Measurements from ENCODE around the gene PRKG1. TPM values are rescaled to one million over a fixed set of nuclear protein-coding genes. Genes with fewer than 3 reads are reported as not detected.
A peak's percentile ranks its signal among the peaks of the same experiment; 100 is the strongest.

The PRKG1 gene
- total and polyA plus RNA-seq, 4 donors = 6.8 to 38.1 (median 15.4) TPM

DNA sequence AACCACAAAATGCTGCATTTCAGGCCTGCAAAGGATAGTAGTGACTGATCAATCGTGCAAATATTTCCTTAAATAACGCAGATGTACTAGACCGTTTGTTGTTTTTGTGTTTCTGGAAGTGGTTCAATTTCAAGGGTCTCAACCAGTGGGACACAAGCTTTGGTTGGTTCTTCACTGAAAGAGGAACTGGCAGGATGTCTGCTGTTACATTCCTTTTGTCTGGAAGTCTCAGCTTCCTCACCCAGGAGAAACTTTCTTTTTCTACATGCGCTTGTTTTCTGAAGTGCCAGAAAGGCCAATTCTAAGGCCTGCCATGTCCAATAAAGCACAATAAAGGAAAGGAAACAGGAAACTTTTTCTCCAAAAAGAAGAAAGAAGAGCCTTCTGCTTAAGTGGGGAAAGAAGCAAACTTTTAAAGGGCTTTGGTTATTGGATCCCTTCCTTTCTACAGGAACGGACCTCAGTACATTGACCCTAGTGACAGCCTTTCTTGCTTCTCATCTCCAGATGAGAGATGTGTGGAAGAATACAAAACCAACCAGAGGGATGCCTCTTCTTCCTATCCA is 1243.9 kb downstream of the PRKG1 start:
- peak in 1 of 6 donors; percentile 17 for DNase-seq (ENCODE audit: low read depth in 4 of 6, low spot score in 6 of 6)
- Histone ChIP-seq H3K4me1 (ENCODE audit: control insufficient read depth, insufficient read depth, low read length) (peaks cover 17% of the 10 kb centered on the region), H3K27me3 (ENCODE audit: control insufficient read depth, insufficient read depth, low read length) (peaks cover 16% of the 10 kb centered on the region), H3K4me3 (ENCODE audit: low read depth, low read length) (no peak overlapping the region), H3K36me3 (ENCODE audit: control insufficient read depth, insufficient read depth, low read length) (no peaks in the 10 kb centered on the region), H3K9me3 (ENCODE audit: control insufficient read depth, insufficient read depth, low read length) (no peaks in the 10 kb centered on the region), H3K27ac (ENCODE audit: low read depth, low read length) (no peak overlapping the region)
- 40% methylated on average over 1 of the region's 5 CpGs for WGBS (ENCODE audit: insufficient coverage)

DNA sequence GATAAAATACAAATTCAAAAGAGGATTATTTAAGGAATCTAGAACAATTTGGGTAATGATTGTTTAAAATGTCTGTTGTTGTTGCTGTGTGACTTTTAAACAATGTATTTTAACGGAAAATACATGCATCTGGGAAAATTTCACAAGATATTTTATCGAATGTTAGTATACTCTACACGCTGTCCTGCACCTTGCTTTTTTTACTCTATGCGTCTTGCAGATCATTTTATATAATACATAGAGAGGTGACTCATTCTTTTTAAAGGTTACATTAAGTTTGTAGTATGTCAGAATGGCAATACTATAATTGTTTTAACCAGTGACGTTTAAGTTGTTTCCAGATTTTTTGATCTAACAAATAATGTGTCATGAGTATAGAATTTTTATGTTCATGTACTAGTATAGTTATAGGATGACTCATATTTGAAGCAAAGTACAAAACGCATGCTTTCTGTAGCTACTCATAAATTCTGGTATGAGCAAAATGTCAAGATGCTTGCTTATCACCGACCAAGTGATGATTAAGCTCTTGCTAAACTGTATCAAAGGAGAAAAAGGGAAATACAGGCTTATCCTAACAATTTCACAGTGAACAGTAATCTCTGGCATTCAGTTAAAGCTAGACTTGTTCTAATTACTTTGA is 1244.7 kb downstream of the PRKG1 start:
- WGBS (ENCODE audit: insufficient coverage) = no CpG with 5 or more reads among the region's 7 CpGs
- H3K36me3 ChIP-seq (ENCODE audit: control insufficient read depth, insufficient read depth, low read length) = no peaks in the 10 kb centered on the region
- H3K4me3 ChIP-seq (ENCODE audit: low read depth, low read length) = no peak overlapping the region
- no peak overlapping the region for H3K27ac ChIP-seq (ENCODE audit: low read depth, low read length)
- DNase-seq (ENCODE audit: low read depth in 4 of 6, low spot score in 6 of 6) = no peak
- no peaks in the 10 kb centered on the region for H3K9me3 ChIP-seq (ENCODE audit: control insufficient read depth, insufficient read depth, low read length)
- peaks cover 10% of the 10 kb centered on the region for H3K4me1 ChIP-seq (ENCODE audit: control insufficient read depth, insufficient read depth, low read length)
- peaks cover 9% of the 10 kb centered on the region for H3K27me3 ChIP-seq (ENCODE audit: control insufficient read depth, insufficient read depth, low read length)

DNA sequence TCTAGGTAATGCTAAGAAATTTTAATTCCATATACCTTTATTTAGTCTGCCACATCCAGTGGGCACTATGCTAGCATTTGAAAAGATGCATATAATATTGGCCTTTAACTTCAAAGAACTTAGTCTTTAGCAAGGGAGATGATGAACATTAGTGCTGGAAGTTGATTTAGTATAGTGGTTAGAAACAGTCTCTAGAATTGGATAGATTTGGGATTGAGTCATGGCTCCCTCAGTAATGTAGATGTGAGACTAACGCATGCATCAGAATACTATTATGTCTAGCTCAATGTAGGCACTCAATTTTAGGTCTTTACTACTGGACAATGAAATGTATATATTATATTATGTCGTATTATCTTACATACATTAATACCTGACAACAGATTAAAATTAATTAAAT is 1245.6 kb downstream of the PRKG1 start:
- Histone ChIP-seq H3K9me3 (ENCODE audit: control insufficient read depth, insufficient read depth, low read length) (no peaks in the 10 kb centered on the region), H3K4me1 (ENCODE audit: control insufficient read depth, insufficient read depth, low read length) (peaks cover under 1% of the 10 kb centered on the region), H3K27ac (ENCODE audit: low read depth, low read length) (no peak overlapping the region), H3K36me3 (ENCODE audit: control insufficient read depth, insufficient read depth, low read length) (no peaks in the 10 kb centered on the region), H3K4me3 (ENCODE audit: low read depth, low read length) (no peak overlapping the region), H3K27me3 (ENCODE audit: control insufficient read depth, insufficient read depth, low read length) (no peaks in the 10 kb centered on the region)
- no peak for DNase-seq (ENCODE audit: low read depth in 4 of 6, low spot score in 6 of 6)
- WGBS (ENCODE audit: insufficient coverage) = no CpG with 5 or more reads among the region's 2 CpGs

DNA sequence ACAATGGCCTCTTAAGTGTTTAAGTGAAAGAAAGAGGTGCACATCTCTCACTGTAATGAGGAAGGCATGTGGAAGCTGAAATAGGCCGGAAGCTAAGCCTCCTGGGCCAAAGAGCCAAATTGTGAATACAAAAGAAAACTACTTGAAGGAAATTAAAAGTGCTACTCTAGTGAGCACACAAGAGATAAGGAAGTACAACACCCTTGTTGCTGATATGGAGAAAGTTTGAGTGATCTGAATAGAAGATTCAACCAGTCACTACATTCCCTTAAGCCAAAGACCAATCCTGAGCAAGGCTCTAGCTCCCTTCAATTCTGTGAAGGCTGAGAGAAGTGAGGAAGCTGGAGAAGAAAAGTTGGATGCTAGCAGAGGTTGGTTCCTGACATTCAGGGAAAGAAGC is 1248.0 kb downstream of the PRKG1 start:
- Histone ChIP-seq H3K36me3 (ENCODE audit: control insufficient read depth, insufficient read depth, low read length) (no peaks in the 10 kb centered on the region), H3K4me3 (ENCODE audit: low read depth, low read length) (no peak overlapping the region), H3K27ac (ENCODE audit: low read depth, low read length) (no peak overlapping the region), H3K4me1 (ENCODE audit: control insufficient read depth, insufficient read depth, low read length) (no peaks in the 10 kb centered on the region), H3K9me3 (ENCODE audit: control insufficient read depth, insufficient read depth, low read length) (no peaks in the 10 kb centered on the region), H3K27me3 (ENCODE audit: control insufficient read depth, insufficient read depth, low read length) (no peaks in the 10 kb centered on the region)
- WGBS (ENCODE audit: insufficient coverage) = no CpG with 5 or more reads among the region's 1 CpG
- peak in 1 of 6 donors; percentile 27 for DNase-seq (ENCODE audit: low read depth in 4 of 6, low spot score in 6 of 6)

DNA sequence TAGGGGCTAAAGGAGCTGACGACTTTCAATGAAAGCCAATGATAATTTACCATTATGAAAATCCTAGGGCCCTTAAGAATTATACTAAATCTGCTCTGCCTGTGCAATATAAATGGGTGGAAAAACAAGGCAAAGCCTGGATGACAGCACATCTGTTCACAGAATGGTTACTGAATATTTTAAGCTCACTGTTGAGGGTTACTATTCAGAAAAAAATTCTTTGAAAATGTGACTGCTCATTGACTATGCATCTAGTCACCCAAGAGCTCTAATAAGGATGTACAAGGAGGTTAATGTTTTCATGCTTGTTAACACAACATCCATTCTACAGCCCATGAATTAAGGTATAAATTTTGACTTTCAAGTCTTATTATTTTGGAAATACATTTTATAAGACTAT is 1248.6 kb downstream of the PRKG1 start:
- no CpG with 5 or more reads among the region's 1 CpG for WGBS (ENCODE audit: insufficient coverage)
- Histone ChIP-seq H3K36me3 (ENCODE audit: control insufficient read depth, insufficient read depth, low read length) (no peaks in the 10 kb centered on the region), H3K27ac (ENCODE audit: low read depth, low read length) (no peak overlapping the region), H3K27me3 (ENCODE audit: control insufficient read depth, insufficient read depth, low read length) (no peaks in the 10 kb centered on the region), H3K4me3 (ENCODE audit: low read depth, low read length) (no peak overlapping the region), H3K9me3 (ENCODE audit: control insufficient read depth, insufficient read depth, low read length) (no peaks in the 10 kb centered on the region), H3K4me1 (ENCODE audit: control insufficient read depth, insufficient read depth, low read length) (no peaks in the 10 kb centered on the region)
- no peak for DNase-seq (ENCODE audit: low read depth in 4 of 6, low spot score in 6 of 6)

DNA sequence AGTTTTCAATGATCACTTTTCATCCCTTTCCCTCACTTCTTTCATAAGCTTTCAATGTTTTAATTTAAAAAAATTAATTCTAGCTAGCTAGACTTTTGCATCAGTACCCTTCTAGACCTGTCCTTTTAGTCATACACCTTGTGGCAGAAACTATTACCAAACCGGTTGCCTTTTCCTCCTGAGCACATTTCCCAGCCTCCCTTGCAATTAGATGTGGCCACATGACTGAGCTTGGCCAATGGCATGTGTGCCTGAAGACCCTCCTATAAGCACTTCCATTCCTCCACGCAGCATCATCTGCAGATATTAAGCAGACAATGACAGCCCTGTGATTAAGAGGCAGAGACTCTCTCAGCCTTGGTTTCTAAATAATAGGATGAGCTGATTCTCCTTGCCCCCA is 1252.1 kb downstream of the PRKG1 start:
- Histone ChIP-seq H3K36me3 (ENCODE audit: control insufficient read depth, insufficient read depth, low read length) (no peaks in the 10 kb centered on the region), H3K4me3 (ENCODE audit: low read depth, low read length) (no peak overlapping the region), H3K27ac (ENCODE audit: low read depth, low read length) (no peak overlapping the region), H3K4me1 (ENCODE audit: control insufficient read depth, insufficient read depth, low read length) (no peaks in the 10 kb centered on the region), H3K27me3 (ENCODE audit: control insufficient read depth, insufficient read depth, low read length) (no peaks in the 10 kb centered on the region), H3K9me3 (ENCODE audit: control insufficient read depth, insufficient read depth, low read length) (no peaks in the 10 kb centered on the region)
- no peak for DNase-seq (ENCODE audit: low read depth in 4 of 6, low spot score in 6 of 6)
- 93% methylated on average over 1 of the region's 2 CpGs for WGBS (ENCODE audit: insufficient coverage)

DNA sequence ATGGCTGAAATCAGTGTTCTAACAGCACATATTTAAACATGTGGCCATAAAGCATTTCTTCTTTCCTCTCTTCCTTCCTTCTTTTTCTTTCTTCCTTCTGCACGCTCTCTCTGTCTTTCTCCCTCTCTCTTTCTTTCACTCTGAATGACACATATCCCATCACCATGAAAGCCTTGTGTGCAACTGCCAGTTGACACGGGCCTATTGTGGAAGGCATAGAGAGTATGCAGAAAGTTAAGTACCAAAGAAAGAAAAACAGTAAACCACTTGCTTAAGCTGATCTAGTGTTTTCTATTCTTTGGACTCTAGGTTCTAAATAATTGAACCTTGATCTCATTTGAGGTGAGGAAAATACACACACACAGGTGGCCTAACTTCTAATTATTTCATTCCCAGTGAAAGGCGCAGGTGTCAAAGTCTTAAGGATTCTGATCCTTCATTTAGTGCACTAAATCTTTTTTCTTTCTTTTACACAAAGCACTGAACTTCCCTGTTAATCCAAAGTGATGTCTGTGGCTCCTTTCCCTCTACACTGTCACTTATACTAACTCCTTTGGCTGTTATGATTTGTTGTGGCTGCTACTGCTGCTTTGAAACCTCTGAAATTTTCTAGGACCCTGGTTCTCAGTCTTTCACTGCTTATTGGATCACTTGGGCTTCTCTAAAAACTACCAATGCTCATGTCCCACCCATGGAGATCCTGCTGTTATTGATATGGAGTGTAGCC is 1257.5 kb downstream of the PRKG1 start:
- no peaks in the 10 kb centered on the region for H3K27me3 ChIP-seq (ENCODE audit: control insufficient read depth, insufficient read depth, low read length)
- no peaks in the 10 kb centered on the region for H3K4me1 ChIP-seq (ENCODE audit: control insufficient read depth, insufficient read depth, low read length)
- H3K36me3 ChIP-seq (ENCODE audit: control insufficient read depth, insufficient read depth, low read length) = no peaks in the 10 kb centered on the region
- H3K4me3 ChIP-seq (ENCODE audit: low read depth, low read length) = no peak overlapping the region
- no peaks in the 10 kb centered on the region for H3K9me3 ChIP-seq (ENCODE audit: control insufficient read depth, insufficient read depth, low read length)
- no peak overlapping the region for H3K27ac ChIP-seq (ENCODE audit: low read depth, low read length)
- 100% methylated on average over 1 of the region's 3 CpGs for WGBS (ENCODE audit: insufficient coverage)
- DNase-seq (ENCODE audit: low read depth in 4 of 6, low spot score in 6 of 6) = no peak

DNA sequence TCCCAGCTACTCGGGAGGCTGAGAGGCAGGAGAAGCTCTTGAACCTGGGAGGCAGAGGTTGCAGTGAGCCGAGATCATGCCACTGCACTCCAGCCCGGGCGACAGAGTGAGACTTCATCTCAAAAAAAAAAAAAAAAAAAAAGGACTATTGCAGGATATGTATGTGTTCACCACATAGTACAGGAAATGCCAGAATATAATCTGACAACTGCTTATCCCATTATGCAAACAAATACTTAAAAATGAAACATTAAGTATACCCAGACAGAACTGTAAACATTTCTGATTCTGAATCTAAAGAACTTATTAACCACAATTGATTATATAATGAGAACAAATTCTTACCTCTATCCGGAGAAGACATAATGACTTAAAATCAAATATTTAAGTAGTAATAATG is 1258.5 kb downstream of the PRKG1 start:
- no peak overlapping the region for H3K27ac ChIP-seq (ENCODE audit: low read depth, low read length)
- H3K9me3 ChIP-seq (ENCODE audit: control insufficient read depth, insufficient read depth, low read length) = no peaks in the 10 kb centered on the region
- DNase-seq (ENCODE audit: low read depth in 4 of 6, low spot score in 6 of 6) = no peak
- 92% methylated on average over 2 of the region's 5 CpGs for WGBS (ENCODE audit: insufficient coverage)
- H3K4me3 ChIP-seq (ENCODE audit: low read depth, low read length) = no peak overlapping the region
- no peaks in the 10 kb centered on the region for H3K4me1 ChIP-seq (ENCODE audit: control insufficient read depth, insufficient read depth, low read length)
- no peaks in the 10 kb centered on the region for H3K27me3 ChIP-seq (ENCODE audit: control insufficient read depth, insufficient read depth, low read length)
- H3K36me3 ChIP-seq (ENCODE audit: control insufficient read depth, insufficient read depth, low read length) = no peaks in the 10 kb centered on the region

DNA sequence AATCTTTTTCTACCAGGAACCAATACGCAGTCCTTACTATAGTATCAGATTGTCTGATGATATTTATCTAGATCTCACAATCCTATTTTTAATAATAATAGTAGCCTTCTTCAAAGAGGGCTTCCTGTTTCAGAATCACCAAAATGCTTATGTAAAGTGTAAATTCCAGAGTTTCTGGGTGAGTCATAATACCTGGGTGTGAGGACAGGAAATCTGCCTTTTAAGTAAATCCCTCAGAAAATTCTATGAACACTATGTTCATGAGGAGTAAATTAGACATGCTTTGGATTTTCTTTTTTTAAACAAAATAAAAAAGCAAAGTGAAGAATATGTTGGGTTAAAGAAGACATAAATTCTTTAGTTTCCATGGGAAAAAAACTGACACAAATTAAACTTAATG is 1260.3 kb downstream of the PRKG1 start:
- Histone ChIP-seq H3K4me1 (ENCODE audit: control insufficient read depth, insufficient read depth, low read length) (no peaks in the 10 kb centered on the region), H3K27me3 (ENCODE audit: control insufficient read depth, insufficient read depth, low read length) (no peaks in the 10 kb centered on the region), H3K9me3 (ENCODE audit: control insufficient read depth, insufficient read depth, low read length) (no peaks in the 10 kb centered on the region), H3K4me3 (ENCODE audit: low read depth, low read length) (no peak overlapping the region), H3K36me3 (ENCODE audit: control insufficient read depth, insufficient read depth, low read length) (no peaks in the 10 kb centered on the region), H3K27ac (ENCODE audit: low read depth, low read length) (no peak overlapping the region)
- no peak for DNase-seq (ENCODE audit: low read depth in 4 of 6, low spot score in 6 of 6)
- WGBS (ENCODE audit: insufficient coverage) = no CpG with 5 or more reads among the region's 1 CpG

DNA sequence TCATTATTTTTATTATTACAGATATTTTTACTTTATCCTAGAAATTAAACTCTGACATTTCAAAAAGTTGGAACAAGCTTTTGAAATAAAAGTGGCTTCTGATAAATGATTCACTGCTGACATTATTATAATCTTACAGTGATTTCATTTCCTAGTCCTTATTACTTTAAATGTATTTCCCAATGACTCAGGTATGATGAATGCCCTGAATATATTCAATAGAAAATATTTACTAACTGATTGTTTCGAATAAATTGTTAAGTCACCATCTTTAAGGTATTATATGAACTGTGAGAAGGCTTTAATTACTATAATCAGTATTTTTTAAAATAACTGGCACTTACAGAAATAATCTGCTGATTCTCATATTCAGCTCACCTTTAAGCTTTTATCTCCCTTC is 1261.4 kb downstream of the PRKG1 start:
- DNase-seq (ENCODE audit: low read depth in 4 of 6, low spot score in 6 of 6) = no peak
- Histone ChIP-seq H3K27me3 (ENCODE audit: control insufficient read depth, insufficient read depth, low read length) (no peaks in the 10 kb centered on the region), H3K36me3 (ENCODE audit: control insufficient read depth, insufficient read depth, low read length) (no peaks in the 10 kb centered on the region), H3K27ac (ENCODE audit: low read depth, low read length) (no peak overlapping the region), H3K4me3 (ENCODE audit: low read depth, low read length) (no peak overlapping the region), H3K9me3 (ENCODE audit: control insufficient read depth, insufficient read depth, low read length) (no peaks in the 10 kb centered on the region), H3K4me1 (ENCODE audit: control insufficient read depth, insufficient read depth, low read length) (no peaks in the 10 kb centered on the region)
- WGBS (ENCODE audit: insufficient coverage) = no CpG with 5 or more reads among the region's 1 CpG
